Measurements from ENCODE around the gene DCBLD2.

DNA sequence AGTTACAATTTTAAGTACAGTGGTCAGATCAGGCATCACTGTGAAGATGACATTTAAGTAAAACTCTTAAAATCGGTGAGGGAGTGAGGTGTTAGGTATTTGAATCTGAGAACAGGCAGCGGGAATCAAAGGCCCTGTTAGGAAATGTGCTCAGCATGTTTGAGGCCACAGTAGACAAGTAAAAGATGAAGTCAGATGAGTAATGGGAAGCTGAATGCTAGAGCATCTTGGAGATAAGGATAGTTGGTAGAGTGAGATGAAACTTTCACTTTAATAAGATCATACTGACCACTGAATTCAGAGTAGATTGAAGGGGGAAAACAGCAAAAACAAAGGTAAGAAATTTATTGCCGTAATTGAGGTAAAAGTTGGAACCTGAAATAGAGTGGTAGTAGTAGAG is 61.6 kb downstream of the DCBLD2 start:
- TF ChIP-seq, protein P1, sequence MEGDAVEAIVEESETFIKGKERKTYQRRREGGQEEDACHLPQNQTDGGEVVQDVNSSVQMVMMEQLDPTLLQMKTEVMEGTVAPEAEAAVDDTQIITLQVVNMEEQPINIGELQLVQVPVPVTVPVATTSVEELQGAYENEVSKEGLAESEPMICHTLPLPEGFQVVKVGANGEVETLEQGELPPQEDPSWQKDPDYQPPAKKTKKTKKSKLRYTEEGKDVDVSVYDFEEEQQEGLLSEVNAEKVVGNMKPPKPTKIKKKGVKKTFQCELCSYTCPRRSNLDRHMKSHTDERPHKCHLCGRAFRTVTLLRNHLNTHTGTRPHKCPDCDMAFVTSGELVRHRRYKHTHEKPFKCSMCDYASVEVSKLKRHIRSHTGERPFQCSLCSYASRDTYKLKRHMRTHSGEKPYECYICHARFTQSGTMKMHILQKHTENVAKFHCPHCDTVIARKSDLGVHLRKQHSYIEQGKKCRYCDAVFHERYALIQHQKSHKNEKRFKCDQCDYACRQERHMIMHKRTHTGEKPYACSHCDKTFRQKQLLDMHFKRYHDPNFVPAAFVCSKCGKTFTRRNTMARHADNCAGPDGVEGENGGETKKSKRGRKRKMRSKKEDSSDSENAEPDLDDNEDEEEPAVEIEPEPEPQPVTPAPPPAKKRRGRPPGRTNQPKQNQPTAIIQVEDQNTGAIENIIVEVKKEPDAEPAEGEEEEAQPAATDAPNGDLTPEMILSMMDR (conservative IDR thresholded peaks at IDR 0.05; ENCODE audit: low read depth, low read length) = no peak
- TF ChIP-seq EZH2 (IDR thresholded peaks at IDR 0.05; ENCODE audit: borderline replicate concordance, low read depth, low read length, poor library complexity, severe bottlenecking) = no peak
